HepG2 (cell line): ENCODE measurements around the gene DGKD. TPM values are rescaled to one million over a fixed set of nuclear protein-coding genes. Genes with fewer than 3 reads are reported as not detected.

Source experiments
- ATAC-seq: fragments of 200-7000 bp; cut with Tn5 transposase; 3 replicates; pipeline ENCODE4 v1.9.1; 2020; ENCODE audit warnings: mild to moderate bottlenecking, moderate library complexity
- BruUV-seq: library from RNA; stranded (reverse); fragments of 400-500 nt; replicated peaks from 2 replicates; lab custom pipeline; 2021; lab: Mats Ljungman, UMichigan
- CTCF ChIA-PET: fragments of 300-600 bp; formaldehyde crosslinking; extraction: SDS; loops from one replicate; lab custom pipeline; 2021; ENCODE audit warnings: low total read pairs, inconsistent platforms, low intra/inter-chr PET ratio; lab: Yijun Ruan, JAX
- POLR2A ChIA-PET: fragments of 350-600 bp; sonication (Branson Sonifier 250); formaldehyde crosslinking; loops from one replicate; lab custom pipeline; 2020; ENCODE audit warnings: antibody characterized with exemption, inconsistent platforms; lab: Yijun Ruan, JAX
- DNase-seq: peaks from one replicate; pipeline ENCODE4 v3.0.0-alpha.2; 2015; ENCODE audit warnings: low spot score
- FAIRE-seq: peaks from 3 replicates; lab custom pipeline; 2011; peaks lifted over from hg19 to GRCh38; lab: Jason Lieb, UNC
- H2AFZ ChIP-seq: one replicate; pipeline ENCODE4 v1.6.1; 2011; ENCODE audit warnings: low read length, inconsistent platforms
- H3K27ac ChIP-seq: fragments of 300-600 bp; 3 replicates; pipeline ENCODE4 v1.8.0; 2011; ENCODE audit warnings: mixed run types, mild to moderate bottlenecking, mixed read lengths, low read length, inconsistent platforms; ENCODE audit not compliant: insufficient read depth; ENCODE audit errors: extremely low read length
- H3K27me3 ChIP-seq, 2 experiments: fragments of 200-600 bp in 1 of 2; 2 replicates in 1 of 2; 3 replicates in 1 of 2; pipeline versions ENCODE4 v1.6.0 to v1.8.0; 2011; ENCODE audit warnings: low read length in 2 of 2, mild to moderate bottlenecking in 2 of 2, moderate library complexity in 2 of 2, inconsistent platforms in 1 of 2; ENCODE audit not compliant: insufficient read depth in 2 of 2, control insufficient read depth in 1 of 2
- H3K36me3 ChIP-seq, 2 experiments: fragments of 200-600 bp in 1 of 2; replicated peaks in 1 of 2; 2 replicates in 1 of 2; 3 replicates in 1 of 2; pipeline versions ENCODE4 v1.5.1 to v1.8.0; 2011; ENCODE audit warnings: low read length in 2 of 2, inconsistent platforms in 1 of 2; ENCODE audit not compliant: insufficient read depth in 2 of 2, control insufficient read depth in 1 of 2
- H3K4me1 ChIP-seq: 2 replicates; pipeline ENCODE4 v1.5.1; 2012; ENCODE audit warnings: low read length, inconsistent platforms; ENCODE audit not compliant: insufficient read depth
- H3K4me2 ChIP-seq: 2 replicates; pipeline ENCODE4 v1.6.0; 2011; ENCODE audit warnings: low read depth, low read length, inconsistent platforms
- H3K4me3 ChIP-seq, 3 experiments: fragments of 200-600 bp in 1 of 3; sonication (generic), shearing (Covaris generic) in 1 of 3; replicated peaks in 1 of 3; 2 replicates each; pipeline ENCODE4 v1.5.1; 2011 to 2016; ENCODE audit warnings: low read length in 3 of 3, inconsistent platforms in 2 of 3, low read depth in 2 of 3, mild to moderate bottlenecking in 2 of 3, control low read depth in 1 of 3, mixed read lengths in 1 of 3; ENCODE audit not compliant: insufficient read depth in 1 of 3
- H3K79me2 ChIP-seq: one replicate; pipeline ENCODE4 v1.6.1; 2011; ENCODE audit warnings: low read length, inconsistent platforms; ENCODE audit not compliant: insufficient read depth
- H3K9ac ChIP-seq: 2 replicates; pipeline ENCODE4 v1.6.0; 2011; ENCODE audit warnings: mild to moderate bottlenecking, low read depth, low read length, inconsistent platforms; ENCODE audit not compliant: insufficient read depth
- H3K9me3 ChIP-seq: 2 replicates; pipeline ENCODE4 v1.5.1; 2012; ENCODE audit warnings: mild to moderate bottlenecking, low read length
- H4K20me1 ChIP-seq: 2 replicates; pipeline ENCODE4 v1.6.0; 2011; ENCODE audit warnings: inconsistent platforms, mild to moderate bottlenecking, low read length, moderate library complexity; ENCODE audit not compliant: insufficient read depth
- CREBL2 ChIP-seq: sonication (generic); formaldehyde crosslinking; IDR thresholded peaks from 2 replicates; pipeline ENCODE4 v1.8.1; 2023; ENCODE audit warnings: missing genetic modification reagents, mild to moderate bottlenecking, borderline replicate concordance
- HNRNPLL ChIP-seq: fragments of 200-400 bp; formaldehyde crosslinking; IDR thresholded peaks from 2 replicates; pipeline ENCODE4 v1.6.1; 2017; ENCODE audit warnings: mild to moderate bottlenecking, low read depth, low read length; ENCODE audit not compliant: poor library complexity, severe bottlenecking
- MXD3 ChIP-seq: IDR thresholded peaks from 2 replicates; pipeline ENCODE4 v1.6.1; 2016; ENCODE audit warnings: mild to moderate bottlenecking, missing biosample characterization, missing genetic modification reagents
- SMC3 ChIP-seq: IDR thresholded peaks from 2 replicates; pipeline ENCODE4 v1.6.1; 2011; ENCODE audit warnings: low read length, improper control_type of control experiment
- SNAPC2 ChIP-seq: sonication (generic); formaldehyde crosslinking; IDR thresholded peaks from 2 replicates; pipeline ENCODE4 v1.8.1; 2022; ENCODE audit warnings: mild to moderate bottlenecking, missing genetic modification reagents
- TFE3 ChIP-seq: IDR thresholded peaks from 2 replicates; pipeline ENCODE4 v1.6.1; 2016
- THAP8 ChIP-seq: sonication (generic); formaldehyde crosslinking; IDR thresholded peaks from 2 replicates; pipeline ENCODE4 v1.5.1; 2020; ENCODE audit warnings: missing genetic modification reagents, mild to moderate bottlenecking, borderline replicate concordance
- TSC22D2 ChIP-seq: sonication (generic); formaldehyde crosslinking; IDR thresholded peaks from 2 replicates; pipeline ENCODE4 v1.5.1; 2020; ENCODE audit warnings: missing genetic modification reagents, mild to moderate bottlenecking, borderline replicate concordance
- ZKSCAN8 ChIP-seq: IDR thresholded peaks from 2 replicates; pipeline ENCODE4 v1.6.1; 2016; ENCODE audit warnings: borderline replicate concordance, missing genetic modification reagents, missing compliant biosample characterization
- ZNF329 ChIP-seq: sonication (generic); formaldehyde crosslinking; IDR thresholded peaks from 2 replicates; pipeline ENCODE4 v1.9.0; 2021; ENCODE audit warnings: low read depth, mild to moderate bottlenecking, missing genetic modification reagents
- ZNF770 ChIP-seq: sonication (generic); formaldehyde crosslinking; IDR thresholded peaks from 2 replicates; pipeline ENCODE4 v1.5.0; 2020; ENCODE audit warnings: mild to moderate bottlenecking, missing genetic modification reagents
- ZNF83 ChIP-seq: sonication (generic); formaldehyde crosslinking; IDR thresholded peaks from 2 replicates; pipeline ENCODE4 v1.4.0; 2020; ENCODE audit warnings: missing genetic modification reagents, mild to moderate bottlenecking, borderline replicate concordance
- ZSCAN22 ChIP-seq: sonication (generic); formaldehyde crosslinking; IDR thresholded peaks from 2 replicates; pipeline ENCODE4 v1.4.0; 2020; ENCODE audit warnings: mild to moderate bottlenecking, missing genetic modification reagents
- WGBS: methylation state at CpG from one replicate; pipeline ENCODE4 v1.1.6; 2017; ENCODE audit warnings: low lambda C conversion rate; 5-methylcytosine and 5-hydroxymethylcytosine counted together
- in situ Hi-C: cut with HindIII; loops from 2 replicates; pipeline ENCODE4 v1.10.0; 2017; ENCODE audit warnings: low pct_unique_long_range_greater_than_20kb; ENCODE audit not compliant: extremely low pct_ligation_motif_present
- intact Hi-C: fragments of 100-400 bp; cut with micrococcal nuclease; formaldehyde crosslinking; loops from one replicate; pipeline ENCODE4 v1.10.0; 2022; ENCODE audit not compliant: unreplicated experiment
- polyA plus RNA-seq, 8 experiments: library from polyadenylated mRNA; depleted of rRNA in 3 of 8; stranded (reverse) in 7 of 8; unstranded in 1 of 8; fragments of >200 nt; fragmentation: Illumina TruSeq in 4 of 8; extraction: Trizol in 4 of 8; gene quantifications; 2 replicates each; pipeline versions ENCODE4 v1.2.1 to v1.2.3, GENCODE V29; 2011 to 2016; ENCODE audit warnings: low read depth in 4 of 8, missing spikeins in 1 of 8, mixed read lengths in 1 of 8; ENCODE audit not compliant: insufficient read depth in 1 of 8
- total RNA-seq, 5 experiments: library from RNA; depleted of rRNA; stranded (reverse); fragments of >200 nt; fragmentation: Illumina TruSeq; extraction: Trizol; gene quantifications; 2 replicates each; pipeline ENCODE4 v1.2.3, GENCODE V29; 2016; ENCODE audit warnings: low read depth in 1 of 5

Gene DGKD
- total and polyA plus RNA-seq, 2 of the 13 experiments (the other 11 are each of a cell fraction or from before 2014, with no cell fraction given) = 24.5 to 33.2 TPM

GRCh38 chr2:233490831-233491230 is 136.5 kb downstream of the DGKD start (continued):
- no peak for TF ChIP-seq TFE3 (CRISPR knock-in tag)

GRCh38 chr2:233491326-233491725 is 137.0 kb downstream of the DGKD start:
- no peak for ATAC-seq
- intact Hi-C loops (no loop called here), in situ Hi-C loops (no loop called here)
- no peak overlapping the region for H3K27ac ChIP-seq
- no TSS peak for BruUV-seq
- no peaks in the 10 kb centered on the region for H3K27me3 ChIP-seq
- peaks cover 9% of the 10 kb centered on the region; the same call in 1 of the 2 replicates for H3K4me1 ChIP-seq
- ChIA-PET POLR2A (no interaction called here), CTCF (no interaction called here)
- H3K9ac ChIP-seq = no peak overlapping the region
- H3K79me2 ChIP-seq = no peaks in the 10 kb centered on the region
- FAIRE-seq = no peak
- DNase-seq = no peak
- no peaks in the 10 kb centered on the region for H4K20me1 ChIP-seq
- H2AFZ ChIP-seq = no peak overlapping the region
- H3K9me3 ChIP-seq = no peaks in the 10 kb centered on the region
- H3K4me2 ChIP-seq = no peak overlapping the region
- H3K4me3 ChIP-seq = no peak overlapping the region
- peaks cover 11 to 55% of the 10 kb centered on the region in 2 experiments for H3K36me3 ChIP-seq
- WGBS = 97% methylated on average over 3 of the region's 3 CpGs
- no peak for TF ChIP-seq ZNF770 (CRISPR knock-in tag)
- no peak for TF ChIP-seq ZKSCAN8 (CRISPR knock-in tag)
- TF ChIP-seq SMC3 = no peak
- no peak for TF ChIP-seq TSC22D2
- no peak for TF ChIP-seq HNRNPLL
- no peak for TF ChIP-seq ZNF83 (CRISPR knock-in tag)
- no peak for TF ChIP-seq ZSCAN22
- TF ChIP-seq ZNF329 (CRISPR knock-in tag) = no peak
- no peak for TF ChIP-seq THAP8 (CRISPR knock-in tag)
- no peak for TF ChIP-seq CREBL2
- no peak for TF ChIP-seq SNAPC2 (CRISPR knock-in tag)
- no peak for TF ChIP-seq MXD3 (CRISPR knock-in tag)
